Measurements from ENCODE around the gene ADD1.

- no peak for TF ChIP-seq CTCF (optimal IDR thresholded peaks at IDR 0.05 in 1 of 3, IDR thresholded peaks at IDR 0.05 in 1 of 3, conservative IDR thresholded peaks at IDR 0.05 in 1 of 3; ENCODE audit: extremely low read depth in 1 of 3, insufficient read depth in 2 of 3, low read length in 3 of 3)
- TF ChIP-seq EZH2 (IDR thresholded peaks at IDR 0.05; ENCODE audit: low read length), result no peak
Observed at GRCh38 chr4:2958446-2958845, 114.8 kb downstream of the ADD1 start.
